PC-3 (cell line): ENCODE results near the gene UBE2E2. TPM values are rescaled to one million over a fixed set of nuclear protein-coding genes. Genes with fewer than 3 reads are reported as not detected.
A peak's percentile ranks its signal among the peaks of the same experiment; 100 is the strongest.

ENCODE experiments used
- ATAC-seq: fragments of 200-7000 bp; cut with Tn5 transposase; 2 replicates; pipeline ENCODE4 v1.9.1; 2020; ENCODE audit warnings: mild to moderate bottlenecking, moderate library complexity
- BruUV-seq: library from RNA; stranded (reverse); fragments of 400-500 nt; replicated peaks from 2 replicates; lab custom pipeline; 2021; lab: Mats Ljungman, UMichigan
- CTCF ChIA-PET: fragments of 300-600 bp; sonication (Branson Sonifier 250); formaldehyde crosslinking; loops from one replicate; lab custom pipeline; 2022; ENCODE audit warnings: antibody characterized with exemption; lab: Charles Lee
- POLR2A ChIA-PET: fragments of 300-600 bp; sonication (Branson Sonifier 250); formaldehyde crosslinking; loops from one replicate; lab custom pipeline; 2022; ENCODE audit warnings: antibody characterized with exemption; ENCODE audit not compliant: unreplicated experiment; lab: Charles Lee
- DNase-seq: peaks from one replicate; pipeline ENCODE4 v3.0.0-alpha.2; 2015
- H2AFZ ChIP-seq: fragments of 300-600 bp; sonication (generic); 2 replicates; pipeline ENCODE4 v1.6.0; 2016; ENCODE audit warnings: antibody characterized with exemption, low read length
- H3F3A ChIP-seq: fragments of 300-600 bp; sonication (generic); one replicate; pipeline ENCODE4 v1.6.0; 2017; ENCODE audit warnings: antibody characterized with exemption, low read length, control low read depth, mild to moderate bottlenecking; ENCODE audit not compliant: unreplicated experiment
- H3K27ac ChIP-seq: fragments of 300-600 bp; sonication (generic); 2 replicates; pipeline ENCODE4 v1.5.1; 2016; ENCODE audit warnings: mild to moderate bottlenecking, low read length
- H3K27me3 ChIP-seq: fragments of 300-600 bp; sonication (generic); 2 replicates; pipeline ENCODE4 v1.6.1; 2016; ENCODE audit warnings: low read length, mixed read lengths
- H3K36me3 ChIP-seq: fragments of 300-600 bp; sonication (generic); 2 replicates; pipeline ENCODE4 v1.6.1; 2016; ENCODE audit warnings: low read depth, mixed run types, low read length, mixed read lengths
- H3K4me1 ChIP-seq: fragments of 300-600 bp; sonication (generic); 2 replicates; pipeline ENCODE4 v1.5.1; 2016; ENCODE audit warnings: low read length; ENCODE audit not compliant: insufficient read depth
- H3K4me2 ChIP-seq: fragments of 300-600 bp; sonication (generic); 2 replicates; pipeline ENCODE4 v1.6.0; 2016; ENCODE audit warnings: low read length
- H3K4me3 ChIP-seq: fragments of 300-600 bp; sonication (generic); 2 replicates; pipeline ENCODE4 v1.5.1; 2016; ENCODE audit warnings: mild to moderate bottlenecking, low read length, mixed read lengths
- H3K79me2 ChIP-seq: fragments of 300-600 bp; sonication (generic); 2 replicates; pipeline ENCODE4 v1.6.1; 2017; ENCODE audit warnings: low read length, mixed read lengths
- H3K9ac ChIP-seq: fragments of 300-600 bp; sonication (generic); 2 replicates; pipeline ENCODE4 v1.6.0; 2016; ENCODE audit warnings: mild to moderate bottlenecking, low read length
- H3K9me2 ChIP-seq: fragments of 300-600 bp; sonication (generic); replicated peaks from 2 replicates; pipeline ENCODE4 v1.6.1; 2016; ENCODE audit warnings: mixed run types, low read length, mixed read lengths
- H3K9me3 ChIP-seq: fragments of 300-600 bp; sonication (generic); 2 replicates; pipeline ENCODE4 v1.6.1; 2016; ENCODE audit warnings: low read length, mixed read lengths
- H4K20me1 ChIP-seq: fragments of 300-600 bp; sonication (generic); 2 replicates; pipeline ENCODE4 v1.6.1; 2016; ENCODE audit warnings: low read length, mixed read lengths
- CTCF ChIP-seq: fragments of 300-600 bp; sonication (generic); conservative IDR thresholded peaks from 2 replicates; pipeline ENCODE4 v1.5.1; 2017; ENCODE audit warnings: antibody characterized with exemption, low read depth, mild to moderate bottlenecking, low read length
- EZH2 ChIP-seq: fragments of 300-600 bp; sonication (generic); IDR thresholded peaks from one replicate; pipeline ENCODE4 v1.6.1; 2017; ENCODE audit warnings: antibody characterized with exemption, mild to moderate bottlenecking, low read length; ENCODE audit not compliant: unreplicated experiment
- EZH2phosphoT487 ChIP-seq: fragments of 300-600 bp; sonication (generic); IDR thresholded peaks from 2 replicates; pipeline ENCODE4 v1.6.1; 2018; ENCODE audit warnings: mild to moderate bottlenecking, antibody characterized with exemption, low read length, borderline replicate concordance
- intact Hi-C: fragments of 100-400 bp; cut with micrococcal nuclease; formaldehyde crosslinking; loops from 2 replicates; pipeline ENCODE4 v1.9.0; 2023
- total RNA-seq: library from RNA; depleted of rRNA; stranded (reverse); fragments of >200 nt; gene quantifications from 2 replicates; pipeline ENCODE4 v1.2.3, GENCODE V29; 2014

Gene UBE2E2
- total RNA-seq, 1 experiment from 2014 or later: 25.6 TPM

- no peaks in the 10 kb centered on the region for H3F3A ChIP-seq
- H3K79me2 ChIP-seq: no peaks in the 10 kb centered on the region
- no peak overlapping the region for H2AFZ ChIP-seq
- H3K4me3 ChIP-seq: no peak overlapping the region
- DNase-seq (no peak), ATAC-seq (no peak)
- no peak overlapping the region for H3K9ac ChIP-seq
- H3K27me3 ChIP-seq: no peaks in the 10 kb centered on the region
- CTCF ChIA-PET: no interaction called here
- no peaks in the 10 kb centered on the region for H3K36me3 ChIP-seq
- BruUV-seq: no TSS peak
- no peaks in the 10 kb centered on the region for H4K20me1 ChIP-seq
- TF ChIP-seq CTCF (no peak), EZH2 (no peak), EZH2phosphoT487 (no peak)
- H3K4me1 ChIP-seq: no peaks in the 10 kb centered on the region
- intact Hi-C loops: no loop called here
- no peak overlapping the region for H3K4me2 ChIP-seq
- H3K27ac ChIP-seq: no peak overlapping the region
- H3K9me3 ChIP-seq: no peaks in the 10 kb centered on the region
- POLR2A ChIA-PET: no interaction called here
- no peaks in the 10 kb centered on the region for H3K9me2 ChIP-seq
Measured at GRCh38 chr3:23468203-23468602, 265.1 kb downstream of the UBE2E2 start.

- Histone ChIP-seq H3K36me3 (peaks cover 6% of the 10 kb centered on the region; the same call in 1 of the 2 replicates), H2AFZ (no peak overlapping the region), H3K4me2 (no peak overlapping the region), H3K9me3 (no peaks in the 10 kb centered on the region), H3F3A (no peaks in the 10 kb centered on the region), H3K9me2 (no peaks in the 10 kb centered on the region), H3K4me3 (no peak overlapping the region), H3K79me2 (no peaks in the 10 kb centered on the region), H3K4me1 (peaks cover 13% of the 10 kb centered on the region), H3K9ac (no peak overlapping the region), H4K20me1 (no peaks in the 10 kb centered on the region), H3K27me3 (no peaks in the 10 kb centered on the region), H3K27ac (no peak overlapping the region)
- TF ChIP-seq CTCF (no peak), EZH2phosphoT487 (no peak), EZH2 (no peak)
- intact Hi-C loops: no loop called here
- ATAC-seq: no peak
- POLR2A ChIA-PET: no interaction called here
- CTCF ChIA-PET: no interaction called here
- DNase-seq: no peak
- BruUV-seq: no TSS peak
Measured at GRCh38 chr3:23474580-23475357, 271.6 kb downstream of the UBE2E2 start.

GRCh38 chr3:23475446-23475845 is 272.3 kb downstream of the UBE2E2 start:
- Histone ChIP-seq H3K4me1 (peaks cover 13% of the 10 kb centered on the region), H3K27ac (no peak overlapping the region), H3K9me2 (no peaks in the 10 kb centered on the region), H2AFZ (no peak overlapping the region), H3K79me2 (no peaks in the 10 kb centered on the region), H3K27me3 (no peaks in the 10 kb centered on the region), H3K9me3 (no peaks in the 10 kb centered on the region), H3K4me3 (no peak overlapping the region), H4K20me1 (no peaks in the 10 kb centered on the region), H3K9ac (no peak overlapping the region), H3K4me2 (no peak overlapping the region), H3K36me3 (peaks cover 6% of the 10 kb centered on the region; the same call in 1 of the 2 replicates), H3F3A (no peaks in the 10 kb centered on the region)
- TF ChIP-seq EZH2phosphoT487 (no peak), CTCF (no peak), EZH2 (no peak)
- DNase-seq (peak; percentile 67), ATAC-seq (peak; percentile 15; the same call in 1 of the 2 replicates)
- no TSS peak for BruUV-seq
- intact Hi-C loops: no loop called here
- POLR2A ChIA-PET: no interaction called here
- CTCF ChIA-PET: no interaction called here
